Stimulated activated CD4-positive, alpha-beta T cell treated with anti-CD3 and anti-CD28 coated beads, Interleukin-15, amount 100 ng/mL, for 24 hours (primary cell): Measurements from ENCODE around the gene SEMA5A.

Experiments used
- DNase-seq: peaks from one replicate; pipeline ENCODE4 v3.0.0-alpha.2; 2020

Gene SEMA5A

GRCh38 chr5:9507974-9508373, 37.9 kb downstream of the SEMA5A start:
- no peak for DNase-seq

GRCh38 chr5:9505225-9505624, 40.6 kb downstream of the SEMA5A start:
- DNase-seq: no peak

GRCh38 chr5:9502864-9503263, 43.0 kb downstream of the SEMA5A start:
- no peak for DNase-seq

GRCh38 chr5:9502050-9502834, 43.6 kb downstream of the SEMA5A start:
- no peak for DNase-seq

GRCh38 chr5:9500625-9501024, 45.2 kb downstream of the SEMA5A start:
- DNase-seq: no peak

- no peak for DNase-seq
Observed at GRCh38 chr5:9500193-9500592, 45.7 kb downstream of the SEMA5A start.

- DNase-seq: no peak
Observed at GRCh38 chr5:9499498-9499876, 46.4 kb downstream of the SEMA5A start.

- DNase-seq: peak; percentile 3
Observed at GRCh38 chr5:9498541-9499497, 47.1 kb downstream of the SEMA5A start.

- DNase-seq: no peak
Observed at GRCh38 chr5:9497347-9497746, 48.5 kb downstream of the SEMA5A start.

- DNase-seq: no peak
Observed at GRCh38 chr5:9496801-9497200, 49.1 kb downstream of the SEMA5A start.

GRCh38 chr5:9495121-9495520, 50.8 kb downstream of the SEMA5A start:
- no peak for DNase-seq

GRCh38 chr5:9494301-9494700, 51.6 kb downstream of the SEMA5A start:
- DNase-seq: no peak

- no peak for DNase-seq
Observed at GRCh38 chr5:9490494-9491097, 55.3 kb downstream of the SEMA5A start.

GRCh38 chr5:9483779-9484178, 62.1 kb downstream of the SEMA5A start:
- DNase-seq: no peak

- no peak for DNase-seq
Observed at GRCh38 chr5:9483243-9483642, 62.6 kb downstream of the SEMA5A start.

GRCh38 chr5:9482381-9482780, 63.5 kb downstream of the SEMA5A start:
- no peak for DNase-seq

- no peak for DNase-seq
Observed at GRCh38 chr5:9480499-9480898, 65.4 kb downstream of the SEMA5A start.

- no peak for DNase-seq
Observed at GRCh38 chr5:9479990-9480389, 65.9 kb downstream of the SEMA5A start.

- no peak for DNase-seq
Observed at GRCh38 chr5:9479361-9479760, 66.5 kb downstream of the SEMA5A start.

- no peak for DNase-seq
Observed at GRCh38 chr5:9477537-9477936, 68.3 kb downstream of the SEMA5A start.

GRCh38 chr5:9474219-9475002, 71.5 kb downstream of the SEMA5A start:
- no peak for DNase-seq

- DNase-seq: no peak
Observed at GRCh38 chr5:9473624-9474023, 72.3 kb downstream of the SEMA5A start.

- no peak for DNase-seq
Observed at GRCh38 chr5:9470410-9470809, 75.5 kb downstream of the SEMA5A start.
